Fibroblast of skin of right quadriceps (primary cell): ENCODE results near the gene DTL.

Experiments
- DNase-seq: peaks from one replicate; pipeline ENCODE4 v3.0.0-alpha.2; 2013

DTL gene

GRCh38 chr1:212129781-212130180 is 94.2 kb downstream of the DTL start:
- no peak for DNase-seq

GRCh38 chr1:212132025-212132424 is 96.5 kb downstream of the DTL start:
- no peak for DNase-seq

GRCh38 chr1:212133319-212133718 is 97.8 kb downstream of the DTL start:
- DNase-seq: no peak

- DNase-seq: no peak
Observed at GRCh38 chr1:212135166-212135565, 99.6 kb downstream of the DTL start.

GRCh38 chr1:212137854-212138253 is 102.3 kb downstream of the DTL start:
- no peak for DNase-seq

- no peak for DNase-seq
Observed at GRCh38 chr1:212138457-212138856, 102.9 kb downstream of the DTL start.

- no peak for DNase-seq
Observed at GRCh38 chr1:212139526-212140135, 104.1 kb downstream of the DTL start.

- DNase-seq: no peak
Observed at GRCh38 chr1:212141404-212141803, 105.9 kb downstream of the DTL start.

GRCh38 chr1:212142883-212143530 is 107.5 kb downstream of the DTL start:
- no peak for DNase-seq

- DNase-seq: no peak
Observed at GRCh38 chr1:212147581-212148033, 112.1 kb downstream of the DTL start.

GRCh38 chr1:212149566-212149965 is 114.0 kb downstream of the DTL start:
- no peak for DNase-seq

GRCh38 chr1:212152308-212152693 is 116.8 kb downstream of the DTL start:
- DNase-seq: no peak

GRCh38 chr1:212152869-212153268 is 117.3 kb downstream of the DTL start:
- DNase-seq: no peak

GRCh38 chr1:212153635-212154034 is 118.1 kb downstream of the DTL start:
- no peak for DNase-seq
